Measurements from ENCODE around the gene ATP9A. TPM values are rescaled to one million over a fixed set of nuclear protein-coding genes. Genes with fewer than 3 reads are reported as not detected.

ATP9A gene
- total and polyA plus RNA-seq, 2 donors (not counting 1 experiment from before 2014, with no cell fraction given): 23.3 to 96.3 TPM

DNA sequence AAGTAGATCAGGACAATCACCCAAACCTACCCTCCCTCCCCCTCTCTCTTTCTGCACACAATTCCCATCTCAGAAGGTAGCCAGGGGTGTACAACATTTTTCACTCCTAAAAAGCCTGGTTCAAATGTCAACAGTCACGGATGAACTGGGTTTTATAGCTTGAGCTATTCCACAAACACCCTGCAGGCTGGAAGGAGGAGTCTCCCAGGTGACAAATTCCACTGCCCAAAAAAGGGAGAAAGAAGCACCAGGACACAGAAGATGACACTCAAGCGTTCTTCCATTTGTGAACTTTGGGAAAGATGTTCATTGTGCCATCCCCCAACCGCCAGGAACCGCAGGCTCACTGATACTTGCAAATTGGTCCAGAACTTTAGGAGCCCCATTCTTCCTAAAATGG, 114.1 kb downstream of the ATP9A start:
- no peaks in the 10 kb centered on the region for H3K79me2 ChIP-seq (ENCODE audit: control insufficient read depth, insufficient read depth, low read length)
- H3K9me3 ChIP-seq (ENCODE audit: control insufficient read depth, insufficient read depth, low read depth, low read length): no peaks in the 10 kb centered on the region
- no peak overlapping the region for H3K4me2 ChIP-seq (ENCODE audit: extremely low read depth, insufficient read depth, low read length)
- no peak overlapping the region for H3K9ac ChIP-seq (ENCODE audit: insufficient read depth, low read length)
- H4K20me1 ChIP-seq (ENCODE audit: control insufficient read depth, extremely low read depth, insufficient read depth, low read length): no peaks in the 10 kb centered on the region
- TF ChIP-seq, protein P1, sequence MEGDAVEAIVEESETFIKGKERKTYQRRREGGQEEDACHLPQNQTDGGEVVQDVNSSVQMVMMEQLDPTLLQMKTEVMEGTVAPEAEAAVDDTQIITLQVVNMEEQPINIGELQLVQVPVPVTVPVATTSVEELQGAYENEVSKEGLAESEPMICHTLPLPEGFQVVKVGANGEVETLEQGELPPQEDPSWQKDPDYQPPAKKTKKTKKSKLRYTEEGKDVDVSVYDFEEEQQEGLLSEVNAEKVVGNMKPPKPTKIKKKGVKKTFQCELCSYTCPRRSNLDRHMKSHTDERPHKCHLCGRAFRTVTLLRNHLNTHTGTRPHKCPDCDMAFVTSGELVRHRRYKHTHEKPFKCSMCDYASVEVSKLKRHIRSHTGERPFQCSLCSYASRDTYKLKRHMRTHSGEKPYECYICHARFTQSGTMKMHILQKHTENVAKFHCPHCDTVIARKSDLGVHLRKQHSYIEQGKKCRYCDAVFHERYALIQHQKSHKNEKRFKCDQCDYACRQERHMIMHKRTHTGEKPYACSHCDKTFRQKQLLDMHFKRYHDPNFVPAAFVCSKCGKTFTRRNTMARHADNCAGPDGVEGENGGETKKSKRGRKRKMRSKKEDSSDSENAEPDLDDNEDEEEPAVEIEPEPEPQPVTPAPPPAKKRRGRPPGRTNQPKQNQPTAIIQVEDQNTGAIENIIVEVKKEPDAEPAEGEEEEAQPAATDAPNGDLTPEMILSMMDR (conservative IDR thresholded peaks at IDR 0.05 in 1 of 2, IDR thresholded peaks at IDR 0.05 in 1 of 2; ENCODE audit: low read depth in 1 of 2, low read length in 2 of 2): no peak
- TF ChIP-seq EZH2 (IDR thresholded peaks at IDR 0.05; ENCODE audit: low read length, missing control alignments): no peak
- H3K27me3 ChIP-seq (ENCODE audit: control insufficient read depth, insufficient read depth, low read length): no peaks in the 10 kb centered on the region
- no peak overlapping the region for H3K27ac ChIP-seq (ENCODE audit: insufficient read depth, low read length)
- H3K36me3 ChIP-seq (ENCODE audit: control insufficient read depth, insufficient read depth, low read length): no peaks in the 10 kb centered on the region
- DNase-seq (ENCODE audit: low read depth in 2 of 2): no peak
- H2AFZ ChIP-seq (ENCODE audit: low read length): no peak overlapping the region
- H3K4me3 ChIP-seq (replicated peaks in 1 of 4; ENCODE audit: control extremely low read depth in 1 of 4, insufficient read depth in 1 of 4, low read depth in 3 of 4, low read length in 4 of 4): no peak overlapping the region
- H3K4me1 ChIP-seq (ENCODE audit: control insufficient read depth, extremely low read depth, insufficient read depth, low read length): peaks cover 2% of the 10 kb centered on the region

DNA sequence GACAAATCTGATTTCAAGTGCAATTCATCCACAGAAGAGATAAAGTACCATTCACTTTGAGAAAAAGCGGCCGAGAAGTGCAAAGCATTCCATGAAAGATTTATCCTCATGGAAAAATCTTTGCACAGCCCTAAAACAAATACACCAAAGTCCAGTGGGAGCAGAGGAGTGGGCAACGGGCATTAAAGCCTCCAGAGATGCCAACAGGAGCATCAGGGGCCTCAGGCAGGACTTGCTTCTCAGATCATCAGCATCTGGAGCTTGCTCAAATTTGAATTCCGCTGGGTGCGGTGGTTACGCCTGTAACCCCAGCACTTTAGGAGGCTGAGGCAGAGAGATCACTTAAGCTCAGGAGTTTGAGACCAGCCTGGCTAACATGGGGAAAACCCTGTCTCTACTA, 115.0 kb downstream of the ATP9A start:
- Histone ChIP-seq H3K36me3 (ENCODE audit: control insufficient read depth, insufficient read depth, low read length) (no peaks in the 10 kb centered on the region), H3K27ac (ENCODE audit: insufficient read depth, low read length) (no peak overlapping the region), H3K9ac (ENCODE audit: insufficient read depth, low read length) (no peak overlapping the region), H3K9me3 (ENCODE audit: control insufficient read depth, insufficient read depth, low read depth, low read length) (no peaks in the 10 kb centered on the region), H2AFZ (ENCODE audit: low read length) (no peak overlapping the region), H3K4me1 (ENCODE audit: control insufficient read depth, extremely low read depth, insufficient read depth, low read length) (peaks cover 2% of the 10 kb centered on the region), H3K4me3 (replicated peaks in 1 of 4; ENCODE audit: control extremely low read depth in 1 of 4, insufficient read depth in 1 of 4, low read depth in 3 of 4, low read length in 4 of 4) (no peak overlapping the region), H3K79me2 (ENCODE audit: control insufficient read depth, insufficient read depth, low read length) (no peaks in the 10 kb centered on the region), H3K27me3 (ENCODE audit: control insufficient read depth, insufficient read depth, low read length) (no peaks in the 10 kb centered on the region), H3K4me2 (ENCODE audit: extremely low read depth, insufficient read depth, low read length) (no peak overlapping the region), H4K20me1 (ENCODE audit: control insufficient read depth, extremely low read depth, insufficient read depth, low read length) (no peaks in the 10 kb centered on the region)
- DNase-seq (ENCODE audit: low read depth in 2 of 2): no peak
- no peak for TF ChIP-seq EZH2 (IDR thresholded peaks at IDR 0.05; ENCODE audit: low read length, missing control alignments)
- TF ChIP-seq, protein P1 (conservative IDR thresholded peaks at IDR 0.05 in 1 of 2, IDR thresholded peaks at IDR 0.05 in 1 of 2; ENCODE audit: low read depth in 1 of 2, low read length in 2 of 2): no peak

DNA sequence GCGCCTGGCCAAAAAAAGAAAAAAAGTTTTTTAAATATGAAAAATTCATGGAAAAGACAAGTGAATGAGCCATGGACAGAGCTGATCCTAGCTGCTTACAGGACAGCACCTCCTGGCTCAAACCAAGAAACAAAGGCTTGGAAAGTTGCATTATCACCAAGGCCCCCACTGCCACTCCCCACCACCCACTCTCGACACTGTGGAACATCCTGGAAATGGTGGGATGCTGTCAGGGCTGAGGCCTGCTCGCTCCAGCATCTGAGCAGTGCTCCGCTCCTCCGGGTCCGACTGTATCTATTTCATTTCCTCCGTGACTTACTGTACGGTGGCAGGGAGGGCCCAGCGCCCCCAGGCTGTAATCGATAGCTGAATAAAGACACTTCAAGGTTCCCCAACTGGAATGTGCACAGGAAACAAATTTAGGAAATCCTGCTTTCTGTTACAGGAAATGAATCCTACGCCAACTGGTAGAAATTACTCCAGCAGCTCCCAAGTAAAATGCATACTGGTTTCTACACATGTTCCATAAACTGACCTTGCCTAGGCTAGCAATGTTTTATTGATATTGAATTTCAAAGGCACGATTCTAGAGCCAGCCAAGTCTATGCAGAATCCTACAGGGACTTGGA, 116.2 kb downstream of the ATP9A start:
- Histone ChIP-seq H3K36me3 (ENCODE audit: control insufficient read depth, insufficient read depth, low read length) (no peaks in the 10 kb centered on the region), H3K4me1 (ENCODE audit: control insufficient read depth, extremely low read depth, insufficient read depth, low read length) (peaks cover 2% of the 10 kb centered on the region), H3K79me2 (ENCODE audit: control insufficient read depth, insufficient read depth, low read length) (no peaks in the 10 kb centered on the region), H3K9me3 (ENCODE audit: control insufficient read depth, insufficient read depth, low read depth, low read length) (no peaks in the 10 kb centered on the region), H3K27me3 (ENCODE audit: control insufficient read depth, insufficient read depth, low read length) (no peaks in the 10 kb centered on the region), H4K20me1 (ENCODE audit: control insufficient read depth, extremely low read depth, insufficient read depth, low read length) (no peaks in the 10 kb centered on the region), H3K9ac (ENCODE audit: insufficient read depth, low read length) (no peak overlapping the region), H2AFZ (ENCODE audit: low read length) (no peak overlapping the region), H3K4me2 (ENCODE audit: extremely low read depth, insufficient read depth, low read length) (no peak overlapping the region), H3K27ac (ENCODE audit: insufficient read depth, low read length) (no peak overlapping the region), H3K4me3 (replicated peaks in 1 of 4; ENCODE audit: control extremely low read depth in 1 of 4, insufficient read depth in 1 of 4, low read depth in 3 of 4, low read length in 4 of 4) (no peak overlapping the region)
- no peak for DNase-seq (ENCODE audit: low read depth in 2 of 2)
- TF ChIP-seq EZH2 (IDR thresholded peaks at IDR 0.05; ENCODE audit: low read length, missing control alignments): no peak
- TF ChIP-seq, protein P1 (conservative IDR thresholded peaks at IDR 0.05 in 1 of 2, IDR thresholded peaks at IDR 0.05 in 1 of 2; ENCODE audit: low read depth in 1 of 2, low read length in 2 of 2): no peak
